Subcutaneous adipose tissue (tissue), 4 donors: ENCODE measurements around the gene HNMT. TPM values are rescaled to one million over a fixed set of nuclear protein-coding genes. Genes with fewer than 3 reads are reported as not detected.

Source experiments
- CTCF ChIP-seq: fragments of 450-650 bp; IDR thresholded peaks from one replicate; pipeline ENCODE4 v1.5.1; 2016; ENCODE audit warnings: low read depth, mild to moderate bottlenecking, control low read depth, antibody characterized with exemption, moderate library complexity
- total RNA-seq, 4 donors: library from RNA; depleted of rRNA; stranded (reverse); fragments of >200 nt; gene quantifications; one replicate each; pipeline ENCODE4 v1.1.0, GENCODE V29; 2016

Gene HNMT
- total RNA-seq, 4 donors from 2014 or later, result 135 to 329 (median 220) TPM

- no peak for TF ChIP-seq CTCF
Observed at GRCh38 chr2:138036522-138036921, 72.2 kb downstream of the HNMT start.

- no peak for TF ChIP-seq CTCF
Observed at GRCh38 chr2:138037090-138037489, 72.8 kb downstream of the HNMT start.

- TF ChIP-seq CTCF, result no peak
Observed at GRCh38 chr2:138040616-138041015, 76.3 kb downstream of the HNMT start.

- no peak for TF ChIP-seq CTCF
Observed at GRCh38 chr2:138042311-138042710, 78.0 kb downstream of the HNMT start.

GRCh38 chr2:138058427-138058826, 94.2 kb downstream of the HNMT start:
- TF ChIP-seq CTCF, result no peak

GRCh38 chr2:138059487-138060300, 95.4 kb downstream of the HNMT start:
- TF ChIP-seq CTCF, result no peak

- no peak for TF ChIP-seq CTCF
Observed at GRCh38 chr2:138060301-138060635, 96.0 kb downstream of the HNMT start.
